Omental fat pad (tissue), 4 donors: Measurements from ENCODE around the gene SCYL1. TPM values are rescaled to one million over a fixed set of nuclear protein-coding genes. Genes with fewer than 3 reads are reported as not detected.

ENCODE experiments used
- ATAC-seq: fragments of 150-250 bp; one replicate; pipeline ENCODE4 v1.9.1; 2016; ENCODE audit warnings: mild to moderate bottlenecking, moderate library complexity; ENCODE audit not compliant: low FRiP score
- DNase-seq: peaks from one replicate; pipeline ENCODE4 v3.0.0-alpha.2; 2019; ENCODE audit warnings: low spot score
- CTCF ChIP-seq, 3 donors: fragments of 450-650 bp; IDR thresholded peaks; one replicate each; pipeline ENCODE4 v1.5.1; 2016 to 2017; ENCODE audit warnings: antibody characterized with exemption in 3 of 3, mild to moderate bottlenecking in 3 of 3, moderate library complexity in 2 of 3
- total RNA-seq, 4 donors: library from RNA; depleted of rRNA; stranded (reverse); fragments of >200 nt; gene quantifications; one replicate each; pipeline ENCODE4 v1.1.0, GENCODE V29; 2016

Gene SCYL1
- 100 to 1,000 TPM in 1 of 4 donors, 10 to 100 TPM in 3; 75.4 to 105 (median 88.8) TPM for total RNA-seq

GRCh38 chr11:65524741-65525545 lies at the start of gene SCYL1:
Gene SCYL1 (plus strand): TSS chr11:65525083. CDS start chr11:65525154, 71 bp downstream.
- ATAC-seq (peak; percentile 75), DNase-seq (no peak)
- no peak for TF ChIP-seq CTCF (IDR thresholded peaks at IDR 0.05)

DNA sequence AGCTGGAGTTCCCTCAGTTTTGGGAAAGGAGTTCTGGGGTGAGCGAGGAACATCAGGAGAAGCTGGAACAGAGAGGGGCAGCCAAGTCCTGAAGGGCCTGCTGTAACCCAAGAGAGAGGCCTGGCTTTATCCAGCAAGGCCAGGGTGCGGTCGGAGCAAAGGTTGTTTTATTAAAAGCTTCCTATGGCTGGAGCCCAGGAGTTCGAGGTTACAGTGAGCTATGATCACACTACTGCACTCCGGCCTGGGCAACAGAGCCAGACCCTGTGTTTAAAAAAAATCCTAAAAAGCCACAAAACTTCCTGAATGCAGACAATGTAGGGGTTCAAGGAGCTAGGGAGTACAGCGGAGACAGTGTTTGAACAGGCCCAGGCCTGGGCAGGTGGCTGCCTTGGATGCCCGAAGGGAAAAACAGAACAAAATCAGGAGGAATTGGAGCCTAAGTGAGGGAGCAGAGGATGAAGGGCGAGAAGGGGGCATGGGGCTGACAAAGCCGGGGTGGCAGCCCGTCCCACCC lies 48.2 kb upstream of the SCYL1 start:
- TF ChIP-seq CTCF (IDR thresholded peaks at IDR 0.05) = no peak
- ATAC-seq (no peak), DNase-seq (no peak)

GRCh38 chr11:65477149-65477965 lies 47.5 kb upstream of the SCYL1 start:
- DNase-seq (peak; percentile 97), ATAC-seq (peak; percentile 77)
- no peak for TF ChIP-seq CTCF (IDR thresholded peaks at IDR 0.05)

DNA sequence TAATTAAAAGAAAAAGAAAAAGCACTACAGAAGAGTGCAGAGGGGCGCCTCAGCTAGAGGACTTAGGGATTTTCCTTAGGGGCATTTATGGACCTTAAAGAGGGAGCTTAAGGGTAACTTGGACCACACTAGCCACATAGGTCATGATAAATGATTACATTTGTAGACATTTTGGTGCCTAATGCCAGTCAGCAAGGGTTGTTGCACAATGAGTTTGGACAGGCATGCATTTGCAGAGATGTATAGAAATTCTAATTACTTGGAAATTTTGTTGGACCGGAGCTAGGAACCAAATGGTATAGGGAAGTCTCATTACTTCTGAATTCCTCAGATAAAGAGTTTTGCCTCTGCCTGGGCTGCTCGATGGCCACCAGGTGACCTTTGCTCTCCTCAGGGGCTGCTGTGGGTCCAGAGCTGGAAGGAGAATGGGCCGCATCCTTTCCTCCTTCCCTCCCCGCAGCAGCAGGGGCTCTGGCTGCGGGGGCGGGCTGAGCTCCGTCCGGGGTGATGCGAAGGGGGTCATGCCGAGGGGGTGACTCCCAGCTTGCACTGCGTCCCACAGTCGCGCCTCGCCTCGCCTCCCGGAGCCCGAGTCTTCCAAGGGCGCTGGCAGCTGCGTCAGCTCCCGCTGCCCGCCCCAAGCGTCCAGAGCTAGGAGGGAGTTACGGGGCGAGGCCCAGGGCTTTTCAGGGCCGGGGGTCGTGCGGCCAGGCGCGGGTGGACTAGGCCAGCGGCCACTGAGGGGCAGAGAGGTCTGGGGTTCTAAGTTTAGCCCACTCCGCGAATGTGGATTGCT lies 46.3 kb upstream of the SCYL1 start:
- ATAC-seq = peak; percentile 4
- DNase-seq = no peak

GRCh38 chr11:65479184-65480145 lies 45.4 kb upstream of the SCYL1 start:
- DNase-seq (no peak), ATAC-seq (peak; percentile 38)
- TF ChIP-seq CTCF (IDR thresholded peaks at IDR 0.05) = no peak

More for the DNA sequence above, 46.3 kb upstream of the SCYL1 start:
- no peak for TF ChIP-seq CTCF (IDR thresholded peaks at IDR 0.05)
